Lower lobe of right lung (tissue), 2 donors: ENCODE data around the gene HDAC4. TPM values are rescaled to one million over a fixed set of nuclear protein-coding genes. Genes with fewer than 3 reads are reported as not detected.

Source experiments
- ATAC-seq, 2 donors: fragments of 200-7000 bp; cut with Tn5 transposase; one replicate each; pipeline ENCODE4 v1.9.1; 2020 to 2022; ENCODE audit warnings: mild to moderate bottlenecking in 2 of 2, moderate library complexity in 2 of 2
- DNase-seq: peaks from one replicate; pipeline ENCODE4 v3.0.0-alpha.2; 2020
- H3K27ac ChIP-seq: fragments of 200-600 bp; one replicate; pipeline ENCODE4 v1.8.0; 2022
- H3K27me3 ChIP-seq: fragments of 200-600 bp; one replicate; pipeline ENCODE4 v1.8.0; 2022; ENCODE audit warnings: low read depth
- H3K36me3 ChIP-seq: fragments of 200-600 bp; one replicate; pipeline ENCODE4 v1.8.0; 2022; ENCODE audit warnings: mild to moderate bottlenecking
- H3K4me1 ChIP-seq: fragments of 200-600 bp; one replicate; pipeline ENCODE4 v1.8.0; 2022
- H3K4me3 ChIP-seq: fragments of 200-600 bp; one replicate; pipeline ENCODE4 v1.8.0; 2022; ENCODE audit warnings: mild to moderate bottlenecking
- H3K9me3 ChIP-seq: fragments of 200-600 bp; one replicate; pipeline ENCODE4 v1.8.0; 2022
- intact Hi-C: fragments of 100-400 bp; cut with DNase I; formaldehyde crosslinking; loops from one replicate; pipeline ENCODE4 v1.11.0; 2022
- total RNA-seq: library from RNA; stranded (reverse); fragmentation: NEBNext Ultra II Directional; extraction: Animal tissue kit (Norgen Biotek cat#: 25700); gene quantifications from one replicate; pipeline ENCODE4 v1.2.1, GENCODE V29; 2021
- TF ChIP-seq, protein P1 (sequence below): fragments of 200-600 bp; IDR thresholded peaks from one replicate; pipeline ENCODE4 v1.8.0; 2022; ENCODE audit warnings: antibody characterized with exemption, mild to moderate bottlenecking
- donor health status: DM: no; HTN: yes; CAD: no; lungs with severe emphysema.

The HDAC4 gene
- total RNA-seq, 1 donor from 2014 or later = 44.9 TPM

- Histone ChIP-seq H3K4me1 (peaks cover 15% of the 10 kb centered on the region), H3K36me3 (peaks cover 14% of the 10 kb centered on the region), H3K4me3 (no peak overlapping the region), H3K27ac (no peak overlapping the region), H3K9me3 (no peaks in the 10 kb centered on the region), H3K27me3 (no peaks in the 10 kb centered on the region)
- TF ChIP-seq, protein P1, sequence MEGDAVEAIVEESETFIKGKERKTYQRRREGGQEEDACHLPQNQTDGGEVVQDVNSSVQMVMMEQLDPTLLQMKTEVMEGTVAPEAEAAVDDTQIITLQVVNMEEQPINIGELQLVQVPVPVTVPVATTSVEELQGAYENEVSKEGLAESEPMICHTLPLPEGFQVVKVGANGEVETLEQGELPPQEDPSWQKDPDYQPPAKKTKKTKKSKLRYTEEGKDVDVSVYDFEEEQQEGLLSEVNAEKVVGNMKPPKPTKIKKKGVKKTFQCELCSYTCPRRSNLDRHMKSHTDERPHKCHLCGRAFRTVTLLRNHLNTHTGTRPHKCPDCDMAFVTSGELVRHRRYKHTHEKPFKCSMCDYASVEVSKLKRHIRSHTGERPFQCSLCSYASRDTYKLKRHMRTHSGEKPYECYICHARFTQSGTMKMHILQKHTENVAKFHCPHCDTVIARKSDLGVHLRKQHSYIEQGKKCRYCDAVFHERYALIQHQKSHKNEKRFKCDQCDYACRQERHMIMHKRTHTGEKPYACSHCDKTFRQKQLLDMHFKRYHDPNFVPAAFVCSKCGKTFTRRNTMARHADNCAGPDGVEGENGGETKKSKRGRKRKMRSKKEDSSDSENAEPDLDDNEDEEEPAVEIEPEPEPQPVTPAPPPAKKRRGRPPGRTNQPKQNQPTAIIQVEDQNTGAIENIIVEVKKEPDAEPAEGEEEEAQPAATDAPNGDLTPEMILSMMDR = no peak
- peak; percentile 28 for DNase-seq
- intact Hi-C loops = no loop called here
- no peak for ATAC-seq
Measured at GRCh38 chr2:239376351-239376750, 24.5 kb downstream of the HDAC4 start.

DNA sequence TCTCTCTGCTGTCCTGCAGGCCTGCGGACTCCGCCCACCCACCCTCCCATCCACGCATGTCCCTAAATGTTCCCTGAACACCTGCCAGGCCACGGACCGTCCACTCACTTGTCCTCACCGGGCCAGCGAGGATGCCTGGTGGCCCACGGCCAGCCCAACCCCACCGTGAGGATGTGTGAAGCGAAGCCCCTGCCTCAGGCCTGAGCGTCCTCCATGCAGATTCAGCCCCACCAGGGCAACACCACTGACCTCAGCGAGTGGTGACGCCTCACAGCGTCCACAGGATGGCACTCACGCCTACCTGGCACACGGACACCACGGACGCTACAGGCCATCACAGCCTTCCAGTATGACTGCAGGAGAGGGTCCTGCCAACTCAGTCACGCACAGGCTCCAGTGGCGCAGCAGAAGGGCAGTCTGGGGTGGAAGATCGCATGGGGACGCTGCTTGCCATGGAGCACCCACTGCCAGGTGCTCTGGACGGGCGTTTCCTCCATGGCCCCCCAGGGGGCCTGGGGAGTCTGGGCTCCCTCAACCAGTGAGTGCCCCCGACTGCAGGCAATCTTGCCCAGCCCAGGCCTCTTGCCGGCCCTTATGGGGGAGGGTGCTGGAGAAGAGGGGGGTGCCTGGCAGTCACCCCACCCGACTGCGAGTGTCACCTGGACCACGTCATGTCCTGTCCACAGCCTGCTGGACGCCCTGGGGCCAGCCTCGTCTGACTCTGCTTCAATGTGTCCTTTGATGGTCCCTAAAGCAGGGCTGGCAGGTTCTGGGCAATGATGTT, 25.4 kb downstream of the HDAC4 start:
- Histone ChIP-seq H3K36me3 (peaks cover 14% of the 10 kb centered on the region), H3K4me1 (peaks cover 7% of the 10 kb centered on the region), H3K27me3 (no peaks in the 10 kb centered on the region), H3K4me3 (no peak overlapping the region), H3K9me3 (no peaks in the 10 kb centered on the region), H3K27ac (no peak overlapping the region)
- TF ChIP-seq, protein P1 = no peak
- intact Hi-C loops = no loop called here
- DNase-seq (peak; percentile 46), ATAC-seq (no peak)

DNA sequence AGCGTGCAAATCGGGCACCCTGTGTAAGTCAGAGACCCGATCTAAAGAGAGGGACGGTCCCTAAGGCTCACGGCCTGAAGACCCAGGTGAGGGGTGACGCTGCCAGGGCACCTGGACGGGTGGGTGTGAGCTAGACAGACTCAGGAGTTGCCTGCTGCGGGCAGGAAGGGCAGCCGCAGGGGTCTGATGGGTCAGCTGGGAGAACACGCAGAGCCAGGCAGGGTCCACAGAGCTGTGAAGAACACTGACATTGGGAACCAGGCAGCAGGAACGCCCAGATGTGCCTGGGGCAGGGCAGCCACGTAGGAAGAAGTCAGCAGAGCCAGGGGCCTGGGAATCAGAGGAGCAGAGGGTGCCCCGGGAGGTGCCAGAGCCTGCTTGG, 25.9 kb downstream of the HDAC4 start:
- H3K4me1 ChIP-seq = peaks cover 7% of the 10 kb centered on the region
- no peaks in the 10 kb centered on the region for H3K27me3 ChIP-seq
- no peak overlapping the region for H3K4me3 ChIP-seq
- no peak overlapping the region for H3K27ac ChIP-seq
- DNase-seq (peak; percentile 43), ATAC-seq (no peak)
- intact Hi-C loops = no loop called here
- peaks cover 14% of the 10 kb centered on the region for H3K36me3 ChIP-seq
- TF ChIP-seq, protein P1 = no peak
- H3K9me3 ChIP-seq = no peaks in the 10 kb centered on the region

- TF ChIP-seq, protein P1 = no peak
- Histone ChIP-seq H3K36me3 (peaks cover 10% of the 10 kb centered on the region), H3K27me3 (no peaks in the 10 kb centered on the region), H3K4me1 (peaks cover 4% of the 10 kb centered on the region), H3K27ac (no peak overlapping the region), H3K4me3 (no peak overlapping the region), H3K9me3 (no peaks in the 10 kb centered on the region)
- ATAC-seq = no peak
- DNase-seq = peak; percentile 23
- intact Hi-C loops = no loop called here
Measured at GRCh38 chr2:239372835-239373234, 28.0 kb downstream of the HDAC4 start.

DNA sequence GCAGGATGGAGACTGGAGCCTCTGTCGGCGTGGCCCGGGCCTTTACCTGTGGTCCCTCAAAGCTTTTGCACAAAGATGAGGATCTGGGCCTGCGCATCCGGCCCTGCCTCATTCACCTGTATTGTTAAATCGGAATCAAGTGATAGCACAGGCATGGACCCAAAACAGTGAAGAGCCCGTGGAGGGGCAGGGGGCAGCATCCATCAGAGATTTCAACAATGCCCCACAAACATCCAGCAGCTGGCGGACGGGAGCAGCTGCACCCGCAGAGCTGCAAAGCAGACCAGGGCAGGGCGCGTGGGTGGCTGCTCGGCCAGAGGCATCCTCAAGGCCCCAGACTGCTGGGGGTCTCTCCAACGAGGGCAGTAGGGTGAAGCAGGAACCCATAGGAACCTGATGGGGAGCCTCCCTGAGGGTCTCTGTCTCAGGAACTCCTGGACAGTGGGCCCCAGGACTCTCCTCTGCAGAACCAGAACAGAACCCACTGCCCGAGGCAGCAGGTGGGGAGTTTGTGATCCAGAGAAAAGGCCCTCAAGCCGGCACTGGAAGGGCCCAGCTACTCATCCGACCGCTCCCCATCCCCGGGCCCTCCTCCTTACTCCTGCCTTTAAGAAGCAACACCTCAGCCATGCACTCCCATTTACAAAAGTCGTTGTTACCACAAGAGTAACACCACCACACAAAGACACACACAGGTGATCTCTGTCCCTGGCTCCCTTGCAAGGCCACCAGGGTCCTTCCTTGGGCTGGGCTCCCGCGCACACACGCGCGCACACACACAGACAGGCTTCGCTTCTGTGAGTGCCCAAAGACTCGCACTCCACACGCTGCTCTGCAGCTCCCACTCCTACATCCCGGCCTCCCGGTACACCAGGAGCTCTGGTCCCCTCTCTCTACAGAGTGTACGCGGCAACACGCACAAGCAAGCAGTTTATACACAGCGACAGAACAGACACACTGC, 28.8 kb downstream of the HDAC4 start:
- H3K4me3 ChIP-seq = no peak overlapping the region
- DNase-seq (peak; percentile 30), ATAC-seq (no peak)
- peaks cover 4% of the 10 kb centered on the region for H3K4me1 ChIP-seq
- TF ChIP-seq, protein P1 = no peak
- H3K27ac ChIP-seq = no peak overlapping the region
- no peaks in the 10 kb centered on the region for H3K9me3 ChIP-seq
- H3K27me3 ChIP-seq = no peaks in the 10 kb centered on the region
- intact Hi-C loops = no loop called here
- peaks cover 5% of the 10 kb centered on the region for H3K36me3 ChIP-seq
